MM.1S (cell line): ENCODE measurements around the gene PPP2R5B.

Experiments used
- EZH2 ChIP-seq: fragments of 300-600 bp; sonication (generic); optimal IDR thresholded peaks from 2 replicates; pipeline ENCODE3; 2017; ENCODE audit warnings: low read depth, mild to moderate bottlenecking, antibody characterized with exemption, low read length, mixed read lengths
- EZH2phosphoT487 ChIP-seq: fragments of 300-600 bp; sonication (generic); IDR thresholded peaks from 2 replicates; pipeline ENCODE4 v1.6.1; 2018; ENCODE audit warnings: antibody characterized with exemption, low read length
- TF ChIP-seq, protein P1 (sequence below): fragments of 300-600 bp; sonication (generic); IDR thresholded peaks from 2 replicates; pipeline ENCODE4 v1.5.1; 2016; ENCODE audit warnings: antibody characterized with exemption, low read length, mixed read lengths

DNA sequence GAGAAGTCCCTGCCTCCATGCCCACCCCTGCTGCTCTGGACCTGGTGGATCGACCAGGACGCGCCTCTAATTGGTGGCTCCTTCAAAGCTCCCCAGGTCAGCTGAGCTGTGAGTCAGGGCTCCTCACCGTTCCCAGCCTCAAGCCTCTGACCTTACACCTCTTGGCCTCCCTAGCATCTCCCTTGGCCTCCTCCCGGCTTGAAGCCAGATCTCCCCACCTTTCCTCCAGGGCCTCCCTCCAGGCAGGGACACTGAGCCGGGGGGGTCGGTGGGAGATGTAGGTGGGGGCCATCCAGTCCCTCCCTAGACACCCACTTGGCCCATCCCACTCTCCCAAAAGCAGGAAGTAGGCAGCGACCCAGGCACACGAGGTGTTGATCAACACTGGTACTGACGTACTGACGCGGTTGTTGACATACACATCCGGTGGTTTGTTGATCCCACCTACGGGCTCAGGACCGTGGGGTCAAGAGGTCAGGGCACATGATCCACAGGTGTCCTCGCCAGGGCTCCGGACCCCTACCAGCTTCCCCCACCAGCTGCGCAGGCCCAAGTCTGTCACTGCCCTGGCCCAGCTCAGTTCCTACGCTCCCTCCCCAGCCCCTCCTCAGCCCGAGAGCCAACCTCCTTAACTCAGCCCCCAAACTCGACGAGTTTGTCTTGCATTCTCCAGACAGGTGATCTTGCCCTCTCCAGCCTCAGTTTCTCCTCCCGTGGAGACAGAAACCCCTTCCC, 8.3 kb upstream of the PPP2R5B start:
- TF ChIP-seq EZH2 (no peak), EZH2phosphoT487 (no peak)
- TF ChIP-seq, protein P1, sequence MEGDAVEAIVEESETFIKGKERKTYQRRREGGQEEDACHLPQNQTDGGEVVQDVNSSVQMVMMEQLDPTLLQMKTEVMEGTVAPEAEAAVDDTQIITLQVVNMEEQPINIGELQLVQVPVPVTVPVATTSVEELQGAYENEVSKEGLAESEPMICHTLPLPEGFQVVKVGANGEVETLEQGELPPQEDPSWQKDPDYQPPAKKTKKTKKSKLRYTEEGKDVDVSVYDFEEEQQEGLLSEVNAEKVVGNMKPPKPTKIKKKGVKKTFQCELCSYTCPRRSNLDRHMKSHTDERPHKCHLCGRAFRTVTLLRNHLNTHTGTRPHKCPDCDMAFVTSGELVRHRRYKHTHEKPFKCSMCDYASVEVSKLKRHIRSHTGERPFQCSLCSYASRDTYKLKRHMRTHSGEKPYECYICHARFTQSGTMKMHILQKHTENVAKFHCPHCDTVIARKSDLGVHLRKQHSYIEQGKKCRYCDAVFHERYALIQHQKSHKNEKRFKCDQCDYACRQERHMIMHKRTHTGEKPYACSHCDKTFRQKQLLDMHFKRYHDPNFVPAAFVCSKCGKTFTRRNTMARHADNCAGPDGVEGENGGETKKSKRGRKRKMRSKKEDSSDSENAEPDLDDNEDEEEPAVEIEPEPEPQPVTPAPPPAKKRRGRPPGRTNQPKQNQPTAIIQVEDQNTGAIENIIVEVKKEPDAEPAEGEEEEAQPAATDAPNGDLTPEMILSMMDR: no peak
